B cell (primary cell): ENCODE results near the gene SERGEF.

Experiments used
- EZH2 ChIP-seq: IDR thresholded peaks from 2 replicates; pipeline ENCODE4 v1.6.1; 2012; ENCODE audit warnings: borderline replicate concordance, low read depth, mild to moderate bottlenecking, moderate library complexity, low read length; ENCODE audit not compliant: insufficient read depth, poor library complexity, severe bottlenecking
- TF ChIP-seq, protein P1 (sequence below): fragments of 200-600 bp; IDR thresholded peaks from one replicate; pipeline ENCODE4 v1.8.0; 2022; ENCODE audit warnings: antibody characterized with exemption, mild to moderate bottlenecking

GRCh38 chr11:18050848-18051247, 38.0 kb upstream of the SERGEF start:
- TF ChIP-seq, protein P1, sequence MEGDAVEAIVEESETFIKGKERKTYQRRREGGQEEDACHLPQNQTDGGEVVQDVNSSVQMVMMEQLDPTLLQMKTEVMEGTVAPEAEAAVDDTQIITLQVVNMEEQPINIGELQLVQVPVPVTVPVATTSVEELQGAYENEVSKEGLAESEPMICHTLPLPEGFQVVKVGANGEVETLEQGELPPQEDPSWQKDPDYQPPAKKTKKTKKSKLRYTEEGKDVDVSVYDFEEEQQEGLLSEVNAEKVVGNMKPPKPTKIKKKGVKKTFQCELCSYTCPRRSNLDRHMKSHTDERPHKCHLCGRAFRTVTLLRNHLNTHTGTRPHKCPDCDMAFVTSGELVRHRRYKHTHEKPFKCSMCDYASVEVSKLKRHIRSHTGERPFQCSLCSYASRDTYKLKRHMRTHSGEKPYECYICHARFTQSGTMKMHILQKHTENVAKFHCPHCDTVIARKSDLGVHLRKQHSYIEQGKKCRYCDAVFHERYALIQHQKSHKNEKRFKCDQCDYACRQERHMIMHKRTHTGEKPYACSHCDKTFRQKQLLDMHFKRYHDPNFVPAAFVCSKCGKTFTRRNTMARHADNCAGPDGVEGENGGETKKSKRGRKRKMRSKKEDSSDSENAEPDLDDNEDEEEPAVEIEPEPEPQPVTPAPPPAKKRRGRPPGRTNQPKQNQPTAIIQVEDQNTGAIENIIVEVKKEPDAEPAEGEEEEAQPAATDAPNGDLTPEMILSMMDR, result no peak
- no peak for TF ChIP-seq EZH2
